ENCODE results near the gene HHIP. TPM values are rescaled to one million over a fixed set of nuclear protein-coding genes. Genes with fewer than 3 reads are reported as not detected.

HHIP gene
- total and polyA plus RNA-seq, 2 experiments from 2014 or later, result 20.8 to 29.2 TPM

DNA sequence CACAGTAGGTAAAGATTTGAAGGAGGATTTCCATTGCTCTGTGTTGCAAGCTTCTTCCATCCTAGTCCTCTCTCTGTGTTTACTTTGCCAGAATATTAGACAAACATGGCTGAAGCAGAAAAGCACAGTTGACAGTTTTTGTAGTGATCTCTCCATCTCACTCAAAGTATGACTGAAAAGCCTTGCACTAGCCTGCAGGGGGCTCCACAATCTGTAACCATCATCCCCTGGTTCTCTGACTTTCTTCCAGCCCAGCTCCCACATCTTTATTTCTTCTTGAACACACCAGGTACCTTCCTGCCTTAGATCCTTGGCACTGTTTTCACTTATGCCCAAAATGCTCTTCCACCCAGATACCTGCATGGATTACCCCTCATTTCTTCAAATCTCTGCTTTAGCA is 34.1 kb upstream of the HHIP start:
- Histone ChIP-seq H2AFZ (no peak overlapping the region), H3K27me3 (no peaks in the 10 kb centered on the region), H4K20me1 (ENCODE audit: insufficient read depth, poor library complexity, severe bottlenecking) (no peaks in the 10 kb centered on the region), H3K9me2 (replicated peaks; ENCODE audit: insufficient read depth) (no peaks in the 10 kb centered on the region), H3K79me2 (no peaks in the 10 kb centered on the region), H3K9me3 (ENCODE audit: low read depth) (no peaks in the 10 kb centered on the region), H3K4me2 (no peak overlapping the region), H3K27ac (no peak overlapping the region), H3K36me3 (replicated peaks; ENCODE audit: insufficient read depth, low read depth) (no peaks in the 10 kb centered on the region), H3K4me1 (ENCODE audit: insufficient read depth) (no peaks in the 10 kb centered on the region), H3K4me3 (no peak overlapping the region)
- peak; percentile 23 for DNase-seq (ENCODE audit: low spot score)
- TF ChIP-seq, protein P1, sequence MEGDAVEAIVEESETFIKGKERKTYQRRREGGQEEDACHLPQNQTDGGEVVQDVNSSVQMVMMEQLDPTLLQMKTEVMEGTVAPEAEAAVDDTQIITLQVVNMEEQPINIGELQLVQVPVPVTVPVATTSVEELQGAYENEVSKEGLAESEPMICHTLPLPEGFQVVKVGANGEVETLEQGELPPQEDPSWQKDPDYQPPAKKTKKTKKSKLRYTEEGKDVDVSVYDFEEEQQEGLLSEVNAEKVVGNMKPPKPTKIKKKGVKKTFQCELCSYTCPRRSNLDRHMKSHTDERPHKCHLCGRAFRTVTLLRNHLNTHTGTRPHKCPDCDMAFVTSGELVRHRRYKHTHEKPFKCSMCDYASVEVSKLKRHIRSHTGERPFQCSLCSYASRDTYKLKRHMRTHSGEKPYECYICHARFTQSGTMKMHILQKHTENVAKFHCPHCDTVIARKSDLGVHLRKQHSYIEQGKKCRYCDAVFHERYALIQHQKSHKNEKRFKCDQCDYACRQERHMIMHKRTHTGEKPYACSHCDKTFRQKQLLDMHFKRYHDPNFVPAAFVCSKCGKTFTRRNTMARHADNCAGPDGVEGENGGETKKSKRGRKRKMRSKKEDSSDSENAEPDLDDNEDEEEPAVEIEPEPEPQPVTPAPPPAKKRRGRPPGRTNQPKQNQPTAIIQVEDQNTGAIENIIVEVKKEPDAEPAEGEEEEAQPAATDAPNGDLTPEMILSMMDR (IDR thresholded peaks at IDR 0.05; ENCODE audit: poor library complexity), result peak; percentile 31
- TF ChIP-seq EZH2phosphoT487 (IDR thresholded peaks at IDR 0.05; ENCODE audit: low read depth, severe bottlenecking, unreplicated experiment) (no peak), EZH2 (IDR thresholded peaks at IDR 0.05; ENCODE audit: borderline replicate concordance) (no peak)

DNA sequence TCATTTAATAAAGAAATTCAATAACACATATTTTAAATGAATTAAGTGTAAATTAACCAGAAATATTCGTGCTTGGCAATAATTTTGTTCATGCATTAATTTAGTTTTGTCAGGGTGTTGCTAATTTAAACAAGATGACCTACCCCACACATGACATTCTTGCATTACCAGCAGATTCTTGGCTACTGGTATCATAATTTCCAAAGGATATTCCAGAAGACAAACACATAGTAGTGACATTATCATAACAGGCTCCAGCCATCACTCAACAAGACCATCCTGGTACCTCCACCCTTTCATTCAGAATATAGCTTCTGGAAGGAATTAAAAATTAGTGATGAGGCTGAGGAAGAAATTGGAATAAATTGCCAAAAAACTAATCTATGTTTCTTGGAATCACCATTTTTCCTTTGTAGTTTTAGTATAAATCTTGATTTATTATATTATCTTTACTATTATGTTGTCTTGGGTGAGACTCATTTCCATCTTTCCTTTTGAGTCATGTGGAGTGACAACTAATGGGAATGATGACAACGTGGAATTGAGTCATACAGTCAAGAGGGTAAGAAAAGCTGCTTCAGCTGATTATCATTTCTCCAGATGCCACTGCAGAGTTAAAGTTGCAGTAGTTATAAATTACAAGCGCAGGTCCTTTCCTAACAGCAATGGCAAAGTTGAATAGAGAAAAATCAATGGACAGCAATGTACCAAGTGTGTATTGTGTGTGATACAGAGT is 30.9 kb upstream of the HHIP start:
- Histone ChIP-seq H3K27ac (no peak overlapping the region), H3K4me3 (no peak overlapping the region), H3K4me1 (ENCODE audit: insufficient read depth) (no peaks in the 10 kb centered on the region), H3K9me2 (replicated peaks; ENCODE audit: insufficient read depth) (no peaks in the 10 kb centered on the region), H2AFZ (no peak overlapping the region), H4K20me1 (ENCODE audit: insufficient read depth, poor library complexity, severe bottlenecking) (no peaks in the 10 kb centered on the region), H3K9me3 (ENCODE audit: low read depth) (no peaks in the 10 kb centered on the region), H3K27me3 (no peaks in the 10 kb centered on the region), H3K4me2 (no peak overlapping the region), H3K79me2 (no peaks in the 10 kb centered on the region), H3K36me3 (replicated peaks; ENCODE audit: insufficient read depth, low read depth) (no peaks in the 10 kb centered on the region)
- WGBS (ENCODE audit: low lambda C conversion rate, missing lambda C conversion rate), result 73% methylated on average over 3 of the region's 3 CpGs
- no peak for DNase-seq (ENCODE audit: low spot score)
- TF ChIP-seq, protein P1 (IDR thresholded peaks at IDR 0.05; ENCODE audit: poor library complexity), result no peak
- TF ChIP-seq EZH2phosphoT487 (IDR thresholded peaks at IDR 0.05; ENCODE audit: low read depth, severe bottlenecking, unreplicated experiment), result no peak
- TF ChIP-seq EZH2 (IDR thresholded peaks at IDR 0.05; ENCODE audit: borderline replicate concordance), result no peak

DNA sequence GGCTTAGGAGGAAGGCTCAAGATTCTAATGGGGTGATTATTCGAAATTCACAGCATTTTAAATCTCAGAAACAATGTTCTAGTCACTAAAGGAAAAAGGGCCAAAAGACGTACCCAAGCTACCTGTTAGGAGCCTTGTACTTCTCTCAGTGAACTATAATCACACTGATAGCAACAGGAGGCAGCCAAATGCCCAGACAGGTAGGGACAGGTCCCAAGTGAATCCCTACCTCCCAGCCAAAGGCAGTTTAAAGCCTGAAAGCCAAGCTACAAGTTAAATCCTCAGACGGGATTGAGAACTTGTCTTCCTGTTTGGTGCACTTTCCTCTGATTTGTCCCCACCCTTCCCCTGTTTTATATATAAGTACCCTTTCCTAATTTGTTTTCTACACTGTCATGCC is 24.3 kb upstream of the HHIP start:
- Histone ChIP-seq H2AFZ (no peak overlapping the region), H3K9me2 (replicated peaks; ENCODE audit: insufficient read depth) (no peaks in the 10 kb centered on the region), H3K36me3 (replicated peaks; ENCODE audit: insufficient read depth, low read depth) (no peaks in the 10 kb centered on the region), H3K4me3 (no peak overlapping the region), H3K9me3 (ENCODE audit: low read depth) (no peaks in the 10 kb centered on the region), H3K4me1 (ENCODE audit: insufficient read depth) (no peaks in the 10 kb centered on the region), H4K20me1 (ENCODE audit: insufficient read depth, poor library complexity, severe bottlenecking) (no peaks in the 10 kb centered on the region), H3K27ac (no peak overlapping the region), H3K4me2 (no peak overlapping the region), H3K27me3 (no peaks in the 10 kb centered on the region), H3K79me2 (no peaks in the 10 kb centered on the region)
- WGBS (ENCODE audit: low lambda C conversion rate, missing lambda C conversion rate), result 54% methylated on average over 3 of the region's 3 CpGs
- no peak for DNase-seq (ENCODE audit: low spot score)
- TF ChIP-seq, protein P1 (IDR thresholded peaks at IDR 0.05; ENCODE audit: poor library complexity), result no peak
- TF ChIP-seq EZH2phosphoT487 (IDR thresholded peaks at IDR 0.05; ENCODE audit: low read depth, severe bottlenecking, unreplicated experiment) (no peak), EZH2 (IDR thresholded peaks at IDR 0.05; ENCODE audit: borderline replicate concordance) (no peak)
